Activated CD8-positive, alpha-beta memory T cell treated with anti-CD3 and anti-CD28 coated beads for 24 hours (primary cell): ENCODE measurements around the gene SUOX.
"Not testable (repeated sequence)": the region's sequence is repeated elsewhere in the genome, so short reads cannot be mapped to it uniquely, and the experiment has no call there.

Source experiments
- DNase-seq: peaks from one replicate; pipeline ENCODE4 v3.0.0-alpha.2; 2020

Gene SUOX

DNA sequence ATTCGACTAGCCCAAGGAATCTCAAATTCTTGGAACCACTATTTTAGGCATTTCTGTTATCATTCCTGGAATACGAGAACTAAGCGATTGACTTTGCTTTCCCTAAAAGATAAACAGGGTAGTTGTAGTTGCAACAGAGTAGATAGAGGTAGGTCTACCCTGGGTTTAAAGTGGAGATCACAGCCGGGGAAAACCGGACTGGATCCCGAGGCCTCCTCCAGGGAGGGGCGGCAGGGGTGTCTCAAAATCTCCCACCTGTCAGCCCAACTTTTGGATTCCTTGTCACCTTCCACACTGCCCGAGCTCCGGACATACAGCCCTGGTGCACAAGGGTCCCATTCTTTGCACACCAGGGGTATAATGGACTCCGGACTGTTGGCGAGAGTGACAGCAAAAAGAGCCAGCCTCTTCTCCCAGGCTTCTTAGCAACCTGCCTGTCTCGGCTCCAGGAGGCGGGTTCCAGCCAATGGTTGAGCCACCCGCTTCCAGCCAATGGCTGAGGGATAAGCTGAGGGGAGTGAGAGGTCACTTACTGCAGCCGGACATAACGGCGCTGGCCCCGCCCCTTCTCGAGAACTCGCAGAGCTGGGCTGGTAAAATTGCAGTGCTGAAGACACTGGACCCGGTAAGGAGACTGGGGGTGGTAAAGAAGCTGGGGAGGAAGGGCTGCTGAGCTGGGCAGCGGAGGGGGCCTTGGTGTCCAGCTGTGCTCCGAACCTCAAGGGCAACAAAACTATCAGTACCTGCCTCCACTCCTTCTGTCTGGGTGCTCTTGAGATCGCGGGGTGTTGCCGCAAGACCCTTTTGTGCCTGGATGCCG, at the start of gene SUOX:
Gene SUOX (plus strand): TSS at position 562 of the 820 bp plus-strand sequence. CDS start 4,946 bp downstream, outside the sequence.
- DNase-seq, result peak; percentile 70

DNA sequence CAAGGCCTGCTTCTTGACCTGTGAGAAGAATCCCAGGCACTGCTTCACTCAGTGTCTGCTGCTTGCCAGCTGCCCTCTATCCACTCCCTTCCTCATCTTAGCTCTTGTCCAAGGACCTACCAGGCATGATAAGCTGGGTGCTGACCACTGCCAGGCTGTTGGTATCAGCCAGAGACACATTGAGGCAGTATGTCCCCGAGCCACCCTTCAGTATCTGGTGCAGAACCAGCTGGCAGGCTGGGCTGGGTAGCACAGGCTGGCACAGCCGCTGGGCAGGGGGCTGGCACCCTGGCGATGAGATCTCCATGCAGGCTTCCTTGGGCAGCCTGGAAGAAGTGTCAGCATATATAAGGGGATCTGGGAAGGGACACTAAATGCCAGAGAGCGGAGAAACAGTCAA, 41.7 kb upstream of the SUOX start:
- DNase-seq, result no peak

DNA sequence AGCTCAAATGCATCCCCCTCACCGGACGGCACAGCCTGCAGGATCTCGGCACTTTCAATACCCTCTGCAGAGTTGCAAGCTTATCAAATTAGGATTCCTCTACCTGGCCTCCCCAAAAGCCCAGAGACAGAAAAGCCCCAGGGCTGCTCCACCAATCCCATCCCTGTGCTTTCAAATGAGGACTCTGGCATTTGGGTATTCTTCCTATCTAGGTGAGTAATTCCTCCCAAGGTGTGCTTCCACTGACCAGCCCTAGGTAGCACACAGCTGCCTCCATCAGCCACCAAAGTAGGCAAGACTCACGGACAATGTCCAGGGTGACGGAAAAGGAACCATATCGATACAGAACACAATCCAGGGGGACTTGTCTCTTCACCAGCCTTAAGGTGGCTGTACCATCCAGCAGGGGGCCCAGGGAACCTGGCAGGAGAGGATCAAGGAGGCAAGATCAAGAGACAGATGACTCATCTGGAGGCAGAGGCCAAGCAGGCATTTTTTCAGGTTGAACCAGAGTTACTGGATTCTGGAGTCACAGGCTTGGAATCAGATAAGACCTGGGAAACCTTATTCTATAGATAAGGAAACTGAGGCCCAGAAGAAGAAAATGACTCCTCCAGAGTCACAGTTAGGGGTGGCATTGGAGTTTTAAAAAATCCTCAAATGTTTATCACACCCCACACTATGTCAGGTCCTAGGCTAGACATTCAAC, 41.1 kb upstream of the SUOX start:
- peak; percentile 69 for DNase-seq

DNA sequence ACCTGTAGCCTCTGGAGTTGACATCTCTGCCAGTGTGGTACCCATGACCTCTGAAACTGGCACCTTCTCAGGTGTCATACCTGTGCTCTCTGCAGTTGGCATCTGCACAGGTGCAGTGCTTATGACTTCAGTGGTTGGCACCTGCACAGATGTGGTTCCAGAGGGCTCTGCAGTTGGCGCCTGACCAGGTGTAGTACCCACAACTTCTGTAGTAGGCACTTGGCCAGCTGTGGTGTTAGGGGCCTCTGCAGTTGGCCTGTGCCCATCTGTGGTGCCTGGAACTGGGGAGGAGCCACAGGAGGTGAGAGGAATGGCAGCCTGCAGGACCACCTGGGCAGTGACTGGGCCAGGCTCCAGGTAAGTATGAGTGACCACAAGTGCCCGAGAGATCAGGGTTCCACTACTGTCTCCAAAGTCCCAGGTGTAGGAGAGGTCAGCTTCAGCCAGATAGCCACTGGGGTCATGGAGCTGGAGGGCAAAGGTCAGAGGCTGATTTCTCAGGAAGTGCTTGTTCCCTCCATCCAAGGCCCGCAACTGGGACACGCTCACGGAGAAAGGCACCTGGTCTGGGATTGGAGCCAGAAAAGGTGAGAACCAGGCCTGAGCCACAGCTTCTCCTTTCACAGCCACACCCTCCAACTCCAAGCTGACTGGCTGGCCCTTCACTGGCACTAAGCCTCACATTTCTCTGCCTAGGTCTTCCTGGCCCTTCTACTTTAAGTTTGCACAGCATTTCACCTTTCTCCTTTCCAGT, 39.8 kb upstream of the SUOX start:
- no peak for DNase-seq

DNA sequence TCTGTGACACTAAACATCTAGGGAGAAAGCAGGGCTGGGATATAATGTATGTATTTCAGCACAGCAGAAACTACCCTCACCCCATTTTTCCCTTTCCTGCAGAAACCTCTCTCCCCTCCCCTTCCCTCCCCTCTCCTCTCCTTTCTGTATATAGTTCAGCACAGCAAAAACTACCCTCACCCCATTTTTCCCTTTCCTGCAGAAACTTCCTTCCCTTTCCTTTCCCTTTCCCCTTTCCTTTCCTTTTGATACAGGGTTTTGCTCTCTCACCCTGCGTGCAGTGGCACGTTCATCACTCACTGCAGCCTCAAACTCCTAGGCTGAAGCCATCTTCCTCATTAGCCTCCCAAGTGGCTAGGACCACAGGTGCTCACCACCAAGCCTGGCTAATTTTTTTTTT, 33.3 kb upstream of the SUOX start:
- DNase-seq, result no peak

DNA sequence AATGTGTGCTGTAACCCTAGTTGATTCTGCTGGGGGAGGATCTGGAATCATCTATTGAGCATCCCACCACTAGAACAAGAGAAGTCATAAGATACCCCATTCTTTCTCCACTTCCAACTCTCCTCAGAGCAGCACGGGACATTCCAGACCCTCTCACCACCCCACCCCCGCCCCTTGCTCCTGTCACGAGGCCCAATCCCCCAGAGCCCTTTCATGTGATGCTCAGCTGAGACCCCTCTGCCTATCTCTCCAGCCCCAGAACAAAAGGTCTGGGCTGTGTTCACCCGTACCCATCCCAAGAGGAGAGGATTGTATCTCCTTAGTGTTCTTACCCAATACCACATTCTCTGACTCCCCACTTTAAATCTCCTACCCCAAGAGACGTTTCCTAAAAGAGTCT, 31.8 kb upstream of the SUOX start:
- DNase-seq, result no peak

DNA sequence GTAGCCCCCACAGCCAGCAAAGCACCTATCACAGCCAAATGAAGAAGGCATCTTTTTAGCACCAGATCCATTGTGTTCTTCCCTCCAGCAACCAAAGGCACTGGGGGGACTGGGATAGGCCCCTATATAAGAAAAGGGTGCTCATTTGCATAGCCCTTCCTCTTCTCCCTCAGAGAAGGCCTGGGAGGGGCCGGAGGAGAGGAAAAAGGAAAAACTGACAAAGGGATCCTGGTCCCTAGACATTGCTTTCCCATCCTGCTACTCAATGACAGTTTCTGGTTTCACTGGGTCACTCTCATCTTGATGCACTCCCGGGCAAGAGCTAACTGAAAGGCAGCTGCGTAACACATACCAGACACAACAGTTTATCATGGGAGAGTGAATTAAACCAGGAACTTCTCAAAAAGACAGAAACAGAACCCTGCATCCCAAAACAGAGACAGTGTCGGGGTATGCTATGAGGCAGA, 31.1 kb upstream of the SUOX start, which contains the start of gene PMEL:
Gene PMEL (minus strand): TSS at position 102 of the 467 bp plus-strand sequence. CDS start 31 bp downstream, at position 71.
- DNase-seq, result no peak

DNA sequence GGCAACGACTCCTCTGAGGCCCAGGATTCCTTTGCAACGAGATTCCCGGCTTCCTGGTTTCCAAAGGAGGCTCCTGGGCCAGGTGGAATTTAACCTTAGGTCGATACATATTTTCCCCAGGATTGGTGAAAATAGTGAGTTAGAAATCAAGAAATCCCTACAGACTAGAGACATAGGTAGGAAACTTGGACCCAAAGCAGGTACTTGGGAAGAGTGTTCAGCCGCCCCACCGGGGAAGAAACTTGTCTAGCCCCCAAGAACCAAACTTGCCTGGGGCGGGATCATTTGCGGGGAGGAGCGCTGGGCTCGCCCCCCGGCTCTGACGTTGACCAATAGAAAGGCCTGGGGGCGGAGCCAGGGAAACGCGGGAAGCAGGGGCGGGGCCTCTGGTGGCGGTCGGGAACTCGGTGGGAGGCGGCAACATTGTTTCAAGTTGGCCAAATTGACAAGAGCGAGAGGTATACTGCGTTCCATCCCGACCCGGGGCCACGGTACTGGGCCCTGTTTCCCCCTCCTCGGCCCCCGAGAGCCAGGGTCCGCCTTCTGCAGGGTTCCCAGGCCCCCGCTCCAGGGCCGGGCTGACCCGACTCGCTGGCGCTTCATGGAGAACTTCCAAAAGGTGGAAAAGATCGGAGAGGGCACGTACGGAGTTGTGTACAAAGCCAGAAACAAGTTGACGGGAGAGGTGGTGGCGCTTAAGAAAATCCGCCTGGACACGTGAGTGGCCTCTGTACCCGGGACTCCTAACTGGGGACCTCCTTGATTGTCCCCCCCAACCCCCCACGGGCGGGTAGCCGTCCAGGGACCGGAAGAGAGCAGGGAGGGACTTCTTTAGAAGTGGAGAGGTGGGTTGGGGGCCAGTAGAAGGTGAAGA, 30.4 kb upstream of the SUOX start, which contains the start of gene CDK2:
Gene CDK2 (plus strand): TSS at position 423 of the 874 bp plus-strand sequence. CDS start 179 bp downstream, at position 602.
- peak; percentile 97 for DNase-seq

DNA sequence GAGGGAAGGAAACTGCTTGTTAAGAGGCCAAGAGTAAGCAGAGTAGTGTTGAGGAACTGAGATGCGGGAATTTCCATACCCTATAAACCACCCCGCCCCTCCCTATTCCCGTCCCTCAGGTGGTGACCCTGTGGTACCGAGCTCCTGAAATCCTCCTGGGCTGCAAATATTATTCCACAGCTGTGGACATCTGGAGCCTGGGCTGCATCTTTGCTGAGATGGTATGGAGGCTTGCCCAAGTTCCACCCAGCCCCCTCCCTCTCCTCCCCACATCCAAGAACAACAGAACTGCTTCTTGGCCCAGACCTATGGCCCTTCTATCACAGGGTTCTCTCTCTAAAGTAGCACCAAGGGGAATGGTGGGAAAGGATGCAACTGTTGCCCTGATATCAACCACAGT, 27.7 kb upstream of the SUOX start:
- no peak for DNase-seq

DNA sequence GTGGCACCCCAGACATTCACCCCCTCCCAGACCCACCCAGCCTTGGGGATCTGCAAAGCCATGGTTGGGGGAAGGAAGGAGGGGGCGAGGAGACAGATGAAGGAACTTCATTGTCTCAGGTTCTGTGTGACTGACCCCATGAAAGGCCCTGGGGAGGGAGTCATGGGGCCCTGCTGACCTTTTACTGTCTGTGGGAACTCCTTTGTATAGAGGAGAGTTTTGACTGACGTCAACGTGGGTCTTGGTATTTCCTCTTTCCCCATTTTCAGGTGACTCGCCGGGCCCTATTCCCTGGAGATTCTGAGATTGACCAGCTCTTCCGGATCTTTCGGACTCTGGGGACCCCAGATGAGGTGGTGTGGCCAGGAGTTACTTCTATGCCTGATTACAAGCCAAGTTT, 26.3 kb upstream of the SUOX start:
- no peak for DNase-seq

DNA sequence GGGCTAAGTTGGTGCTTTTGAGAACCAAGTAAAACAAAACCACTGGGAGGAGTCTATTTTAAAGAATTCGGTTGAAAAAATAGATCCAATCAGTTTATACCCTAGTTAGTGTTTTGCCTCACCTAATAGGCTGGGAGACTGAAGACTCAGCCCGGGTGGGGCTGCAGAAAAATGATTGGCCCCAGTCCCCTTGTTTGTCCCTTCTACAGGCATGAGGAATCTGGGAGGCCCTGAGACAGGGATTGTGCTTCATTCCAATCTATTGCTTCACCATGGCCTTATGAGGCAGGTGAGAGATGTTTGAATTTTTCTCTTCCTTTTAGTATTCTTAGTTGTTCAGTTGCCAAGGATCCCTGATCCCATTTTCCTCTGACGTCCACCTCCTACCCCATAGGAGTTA, 25.0 kb upstream of the SUOX start:
- no peak for DNase-seq

DNA sequence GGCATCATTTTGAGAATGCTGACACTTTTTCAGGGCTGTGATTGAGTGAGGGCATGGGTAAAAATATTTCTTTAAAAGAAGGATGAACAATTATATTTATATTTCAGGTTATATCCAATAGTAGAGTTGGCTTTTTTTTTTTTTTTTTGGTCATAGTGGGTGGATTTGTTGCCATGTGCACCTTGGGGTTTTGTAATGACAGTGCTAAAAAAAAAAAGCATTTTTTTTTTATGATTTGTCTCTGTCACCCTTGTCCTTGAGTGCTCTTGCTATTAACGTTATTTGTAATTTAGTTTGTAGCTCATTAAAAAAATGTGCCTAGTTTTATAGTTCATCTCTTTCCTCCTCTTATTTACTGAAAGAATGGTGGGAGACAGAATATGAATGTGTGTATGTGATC, 24.6 kb upstream of the SUOX start:
- no peak for DNase-seq

DNA sequence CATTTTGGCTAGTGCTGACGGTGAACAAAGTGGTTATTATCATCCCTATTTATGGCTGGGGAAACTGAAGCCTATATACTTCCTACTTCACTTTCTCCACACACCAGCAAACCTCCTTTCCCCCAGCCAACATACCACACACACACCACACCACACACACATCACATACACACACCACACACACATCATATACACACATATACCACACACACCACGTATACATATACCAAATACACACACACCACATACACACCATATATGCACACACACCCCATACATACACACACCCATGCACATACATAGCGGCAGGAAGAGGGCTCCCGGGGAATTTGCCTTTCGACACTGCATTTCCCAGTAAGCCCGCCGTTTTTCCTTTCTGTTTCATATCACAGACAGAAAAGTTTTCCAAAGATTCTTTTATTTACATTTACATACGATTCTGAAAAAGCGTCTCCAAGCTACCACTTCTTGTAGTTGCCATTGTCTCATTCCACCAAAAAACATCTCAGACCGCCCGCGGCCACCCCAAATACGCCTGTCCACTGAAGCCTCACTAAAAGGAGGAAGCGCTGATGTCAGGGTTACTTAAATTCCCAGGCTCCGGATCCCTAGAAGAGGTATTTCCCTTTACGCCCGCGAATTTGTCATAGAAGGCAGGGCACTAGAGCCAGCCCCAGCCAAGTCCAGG, 24.0 kb upstream of the SUOX start:
- DNase-seq, result peak; percentile 59

DNA sequence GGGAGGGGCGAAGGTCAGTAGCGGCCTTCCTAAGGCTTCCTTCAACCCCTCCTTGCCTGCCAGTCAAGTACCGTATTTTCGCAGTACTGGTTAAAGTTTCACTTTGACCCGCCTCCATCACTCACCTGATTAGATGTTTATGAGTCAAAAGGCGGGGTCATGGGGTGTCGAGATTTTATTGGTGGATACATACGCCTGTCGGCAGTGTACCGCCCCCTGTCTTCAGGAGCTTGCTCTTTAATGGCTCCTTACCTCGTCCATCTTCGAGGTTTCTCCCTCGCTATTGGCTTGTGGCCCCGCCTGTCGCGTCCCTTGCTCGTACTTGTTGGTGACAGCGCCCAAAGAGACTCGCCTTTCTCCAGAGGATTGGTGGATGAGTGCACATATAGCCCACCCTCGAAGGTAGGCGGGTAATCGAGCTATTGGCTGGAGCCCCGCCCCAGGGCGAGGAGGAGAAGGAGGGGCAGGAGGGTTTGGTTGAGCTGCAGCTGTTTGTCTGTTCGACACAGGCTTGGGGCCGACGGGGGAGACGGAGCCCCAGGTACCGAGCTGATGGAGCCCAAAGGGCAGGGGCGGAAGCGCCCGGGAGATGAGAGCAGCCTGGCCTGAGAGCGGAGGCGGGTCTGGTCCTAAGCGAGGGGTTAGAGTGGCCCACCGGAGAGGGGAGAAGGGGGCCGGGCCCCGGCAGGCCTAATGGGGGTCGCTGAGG, 23.3 kb upstream of the SUOX start, which contains the start of gene RAB5B:
Gene RAB5B (plus strand): TSS at position 480 of the 709 bp plus-strand sequence. CDS start 12,883 bp downstream, outside the sequence.
- peak; percentile 94 for DNase-seq

DNA sequence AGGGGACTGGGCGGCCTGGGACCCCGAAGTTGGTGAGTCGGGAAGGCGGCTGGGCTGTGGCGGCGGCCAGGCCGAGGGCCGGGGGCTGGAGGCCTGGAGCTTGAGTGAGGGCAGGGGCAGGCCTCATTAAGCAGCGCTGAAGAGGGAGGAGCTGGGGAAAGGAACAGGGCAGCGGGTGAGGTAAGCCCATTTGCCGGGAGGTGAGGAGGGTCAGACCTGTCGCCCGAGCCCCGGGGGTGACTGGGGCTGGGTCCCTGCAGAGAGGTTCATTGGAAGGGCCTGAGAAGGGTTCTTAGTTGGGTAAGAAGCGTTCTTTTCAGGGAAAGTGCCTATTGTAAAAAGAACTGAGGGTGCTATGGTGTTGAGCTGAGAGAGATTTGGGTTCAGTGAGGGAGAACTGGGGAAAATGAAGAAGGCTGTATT, 22.8 kb upstream of the SUOX start:
- DNase-seq, result no peak

DNA sequence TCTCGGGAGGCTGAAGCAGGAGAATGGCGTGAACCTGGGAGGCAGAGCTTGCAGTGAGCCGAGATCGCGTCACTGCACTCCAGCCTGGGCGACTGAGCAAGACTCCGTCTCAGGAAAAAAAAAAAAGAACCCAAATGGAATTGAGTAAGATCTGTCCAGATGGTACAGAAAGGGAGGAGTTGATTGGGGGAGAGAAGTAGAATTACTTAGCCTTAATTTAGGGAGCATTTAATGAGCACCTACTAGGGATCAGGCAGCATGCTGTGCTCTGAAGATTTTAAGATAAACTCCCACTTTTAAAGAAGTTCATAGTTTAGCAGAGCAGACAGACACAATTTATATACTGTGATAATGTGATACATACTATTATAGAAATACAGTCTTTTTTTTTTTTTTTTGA, 18.7 kb upstream of the SUOX start:
- DNase-seq, result no peak

DNA sequence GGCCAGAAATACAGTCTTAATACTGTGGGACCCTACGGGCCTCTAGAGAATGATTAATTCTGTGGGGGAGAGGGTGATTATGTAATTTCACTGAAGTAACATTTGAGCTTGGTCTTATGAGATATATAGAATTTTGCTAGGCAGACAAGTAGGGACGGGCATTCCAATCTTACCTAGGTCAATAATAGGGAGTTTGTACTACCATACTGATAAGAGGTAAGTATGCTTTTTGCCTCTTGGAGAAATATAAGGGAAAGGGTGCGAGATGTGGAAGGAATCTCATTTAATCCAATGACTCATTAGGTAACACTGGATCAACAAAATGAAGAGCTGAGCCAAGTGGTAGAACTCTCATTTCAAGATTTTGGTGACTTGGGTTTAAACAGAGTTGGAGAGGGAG, 18.0 kb upstream of the SUOX start:
- DNase-seq, result no peak

DNA sequence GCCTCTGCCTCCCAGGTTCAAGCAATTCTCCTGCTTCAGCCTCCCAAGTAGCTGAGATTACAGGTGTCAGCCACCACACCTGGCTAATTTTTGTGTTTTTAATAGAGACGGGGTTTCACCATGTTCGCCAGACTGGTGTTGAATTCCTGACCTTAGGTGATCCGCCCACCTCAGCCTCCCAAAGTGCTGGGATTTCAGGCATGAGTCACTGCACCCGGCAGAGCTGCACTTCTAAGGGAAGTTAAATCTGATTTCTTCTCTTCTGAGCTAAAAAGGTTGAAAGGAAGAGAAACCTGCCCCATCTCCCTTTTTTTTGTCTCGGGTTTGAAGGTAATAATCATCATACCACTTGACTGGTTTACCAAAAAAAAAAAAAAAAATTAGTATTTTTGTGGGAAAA, 15.2 kb upstream of the SUOX start:
- not testable (repeated sequence) for DNase-seq

DNA sequence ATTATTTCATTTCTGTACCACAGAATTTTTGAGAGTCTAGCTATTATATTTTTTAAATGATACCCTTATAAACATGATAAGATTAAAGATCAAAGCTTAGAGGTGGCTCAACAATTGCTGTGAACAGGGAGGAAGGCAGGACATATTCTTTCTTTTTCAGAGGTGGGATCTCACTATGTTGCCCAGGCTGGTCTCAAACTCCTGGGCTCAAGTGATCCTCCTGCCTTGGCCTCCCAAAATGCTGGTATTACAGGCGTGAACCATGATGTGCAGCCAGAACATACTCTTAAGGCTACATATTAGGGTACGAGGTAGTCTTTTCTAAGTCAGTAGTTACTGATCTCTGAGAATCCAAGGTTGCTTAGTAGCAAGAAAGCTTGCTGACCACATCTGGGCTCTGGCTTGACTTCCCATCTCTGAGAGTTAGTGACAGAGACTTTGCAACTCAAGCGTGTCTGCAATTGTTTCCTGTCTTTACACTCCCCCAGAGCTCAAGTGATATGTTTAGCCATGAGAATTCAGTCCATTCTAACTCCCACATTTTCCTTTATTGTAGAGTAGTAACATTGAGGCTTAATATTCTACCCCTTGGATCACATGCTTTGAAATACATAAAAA, 14.6 kb upstream of the SUOX start:
- DNase-seq, result no peak

DNA sequence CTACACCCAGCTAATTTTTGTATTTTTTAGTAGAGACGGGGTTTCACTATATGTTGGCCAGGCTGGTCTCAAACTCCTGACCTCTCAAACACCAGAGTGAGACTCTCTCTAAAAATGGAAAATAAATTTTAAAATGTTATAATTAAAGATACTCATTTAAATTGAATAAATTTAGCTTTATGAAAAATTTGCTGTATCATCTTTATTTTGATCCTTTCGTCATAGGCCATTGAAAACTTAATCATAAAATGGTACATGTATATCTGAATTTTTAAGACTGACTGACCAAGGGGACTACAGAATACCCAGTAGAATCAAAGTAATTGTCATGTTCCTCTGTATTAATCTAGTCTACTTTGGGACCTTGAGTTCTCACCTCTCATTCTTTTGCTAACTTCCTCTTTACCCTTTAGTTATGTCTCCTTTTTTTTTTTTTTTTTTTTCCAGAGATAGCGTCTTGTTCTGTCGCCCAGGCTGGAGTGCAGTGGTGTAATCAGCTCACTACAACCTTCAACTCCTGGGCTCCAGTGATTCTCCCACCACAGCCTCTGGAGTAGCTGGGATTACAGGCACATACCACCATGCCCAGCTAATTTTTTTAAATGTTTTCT, 13.7 kb upstream of the SUOX start:
- DNase-seq, result no peak
